Fibroblast of skin of left biceps (primary cell): ENCODE data around the gene CDC37.

Experiments
- DNase-seq, 2 experiments: peaks; one replicate each; pipeline ENCODE4 v3.0.0-alpha.2; 2013; ENCODE audit warnings: low read depth in 2 of 2

Gene CDC37

GRCh38 chr19:10403137-10404021, at the start of gene CDC37:
Gene CDC37 (minus strand): TSS chr19:10403542. CDS start chr19:10403479, 63 bp downstream.
- DNase-seq: peak; percentile 85 to 89

GRCh38 chr19:10450853-10451609, 47.7 kb upstream of the CDC37 start:
- DNase-seq: no peak

GRCh38 chr19:10450191-10450852, 47.0 kb upstream of the CDC37 start:
- no peak for DNase-seq

GRCh38 chr19:10449037-10449436, 45.7 kb upstream of the CDC37 start:
- DNase-seq: no peak

GRCh38 chr19:10442698-10443097, 39.4 kb upstream of the CDC37 start:
- DNase-seq: no peak

GRCh38 chr19:10439588-10439987, 36.2 kb upstream of the CDC37 start:
- DNase-seq: no peak

- no peak for DNase-seq
These were observed 29.8 kb upstream of the CDC37 start for GRCh38 chr19:10433131-10433536.

GRCh38 chr19:10432736-10433130, 29.4 kb upstream of the CDC37 start:
- no peak for DNase-seq

- no peak for DNase-seq
These were observed 28.8 kb upstream of the CDC37 start for GRCh38 chr19:10431943-10432735.

GRCh38 chr19:10431254-10431942, 28.1 kb upstream of the CDC37 start:
- DNase-seq: no peak

- no peak for DNase-seq
These were observed 27.3 kb upstream of the CDC37 start for GRCh38 chr19:10430505-10431253.

GRCh38 chr19:10428996-10429381, 25.6 kb upstream of the CDC37 start:
- no peak for DNase-seq

- DNase-seq: no peak
These were observed 23.8 kb upstream of the CDC37 start for GRCh38 chr19:10427169-10427568.

- no peak for DNase-seq
These were observed 20.8 kb upstream of the CDC37 start for GRCh38 chr19:10424011-10424637.

GRCh38 chr19:10422846-10423245, 19.5 kb upstream of the CDC37 start:
- DNase-seq: no peak

GRCh38 chr19:10422046-10422461, 18.7 kb upstream of the CDC37 start:
- no peak for DNase-seq

GRCh38 chr19:10421240-10422045, 18.1 kb upstream of the CDC37 start:
- DNase-seq: no peak

- DNase-seq: no peak
These were observed 17.3 kb upstream of the CDC37 start, which contains the start of gene PDE4A for GRCh38 chr19:10420444-10421239. Gene PDE4A (plus strand): TSS chr19:10420538. CDS start chr19:10420765, 227 bp downstream.
